Cardiac muscle cell (in vitro differentiated cells and primary cell): ENCODE data around the gene CREBL2. TPM values are rescaled to one million over a fixed set of nuclear protein-coding genes. Genes with fewer than 3 reads are reported as not detected.
"Not testable (repeated sequence)": the region's sequence is repeated elsewhere in the genome, so short reads cannot be mapped to it uniquely, and the experiment has no call there.

Source experiments
- DNase-seq, 2 donors: peaks; one replicate each; pipeline versions ENCODE4 v3.0.0 to v3.0.0-alpha.2; 2010 to 2017; ENCODE audit warnings: low read depth in 1 of 2, low spot score in 1 of 2
- H3K27ac ChIP-seq: fragments of 200-600 bp; sonication (generic); 2 replicates; pipeline ENCODE4 v1.5.1; 2016
- H3K27me3 ChIP-seq: fragments of 200-600 bp; sonication (generic); 2 replicates; pipeline ENCODE4 v1.6.0; 2016; ENCODE audit warnings: control low read depth
- H3K36me3 ChIP-seq: fragments of 200-600 bp; sonication (generic); 2 replicates; pipeline ENCODE4 v1.5.1; 2016; ENCODE audit warnings: control low read depth
- H3K4me1 ChIP-seq: fragments of 200-600 bp; sonication (generic); 2 replicates; pipeline ENCODE4 v1.8.1; 2017; ENCODE audit warnings: low read depth, mild to moderate bottlenecking, mixed run types
- H3K4me3 ChIP-seq: fragments of 200-600 bp; sonication (generic); 2 replicates; pipeline ENCODE4 v1.5.1; 2016; ENCODE audit warnings: mild to moderate bottlenecking
- H3K9me3 ChIP-seq: fragments of 200-600 bp; sonication (generic); 2 replicates; pipeline ENCODE4 v1.5.1; 2017; ENCODE audit warnings: low read depth, mild to moderate bottlenecking, control low read depth
- polyA plus RNA-seq: library from polyadenylated mRNA; unstranded; fragments of >200 nt; fragmentation: Nextera tagmentation; extraction: Ambion mirVana; gene quantifications from 2 replicates; pipeline ENCODE4 v1.2.1, GENCODE V29; 2016
- total RNA-seq: library from RNA; depleted of rRNA; stranded (reverse); fragments of >200 nt; gene quantifications from 2 replicates; pipeline ENCODE4 v1.2.3, GENCODE V29; 2016
- TF ChIP-seq, protein P1 (sequence below): IDR thresholded peaks from 2 replicates; pipeline ENCODE4 v1.5.1; 2012; ENCODE audit warnings: low read depth, mild to moderate bottlenecking, low read length

Gene CREBL2
- total and polyA plus RNA-seq, 2 experiments from 2014 or later: 18.3 to 20.1 TPM

DNA sequence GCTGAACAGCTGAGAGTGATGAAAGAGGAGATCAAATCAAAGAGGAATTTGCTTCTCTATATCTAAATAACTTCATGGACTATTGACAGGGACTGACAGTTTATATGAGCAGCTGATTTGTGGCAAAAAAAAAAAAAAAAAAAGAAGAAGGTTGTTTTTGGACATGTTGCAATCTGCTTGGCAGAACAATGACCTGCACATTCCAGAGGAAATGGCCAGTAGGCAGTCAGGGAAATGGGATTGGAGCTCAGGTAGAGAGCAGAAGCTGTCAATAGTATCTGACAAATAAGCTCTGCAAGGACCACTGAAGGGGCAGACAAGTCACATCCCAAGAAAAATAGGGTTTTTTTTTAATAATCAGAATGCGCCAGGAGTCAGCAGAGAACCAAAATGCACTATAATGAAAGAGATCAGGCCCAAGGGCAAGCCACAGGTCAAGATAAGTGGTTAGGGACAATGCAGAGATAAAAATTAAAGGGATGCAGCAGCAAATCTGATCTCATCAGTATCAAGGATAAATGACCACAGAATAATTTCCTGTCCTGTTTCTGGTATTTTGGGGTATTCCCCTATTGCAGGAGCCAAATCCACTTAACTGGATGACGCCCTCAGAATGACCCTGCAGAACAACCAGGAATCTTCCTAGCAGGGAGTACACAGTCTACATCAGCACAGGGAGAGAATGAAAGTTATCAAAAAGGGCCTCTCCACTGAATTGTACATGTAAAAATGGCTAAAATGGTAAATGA is 26.4 kb upstream of the CREBL2 start:
- H3K27ac ChIP-seq: no peak overlapping the region
- H3K27me3 ChIP-seq: no peaks in the 10 kb centered on the region
- TF ChIP-seq, protein P1, sequence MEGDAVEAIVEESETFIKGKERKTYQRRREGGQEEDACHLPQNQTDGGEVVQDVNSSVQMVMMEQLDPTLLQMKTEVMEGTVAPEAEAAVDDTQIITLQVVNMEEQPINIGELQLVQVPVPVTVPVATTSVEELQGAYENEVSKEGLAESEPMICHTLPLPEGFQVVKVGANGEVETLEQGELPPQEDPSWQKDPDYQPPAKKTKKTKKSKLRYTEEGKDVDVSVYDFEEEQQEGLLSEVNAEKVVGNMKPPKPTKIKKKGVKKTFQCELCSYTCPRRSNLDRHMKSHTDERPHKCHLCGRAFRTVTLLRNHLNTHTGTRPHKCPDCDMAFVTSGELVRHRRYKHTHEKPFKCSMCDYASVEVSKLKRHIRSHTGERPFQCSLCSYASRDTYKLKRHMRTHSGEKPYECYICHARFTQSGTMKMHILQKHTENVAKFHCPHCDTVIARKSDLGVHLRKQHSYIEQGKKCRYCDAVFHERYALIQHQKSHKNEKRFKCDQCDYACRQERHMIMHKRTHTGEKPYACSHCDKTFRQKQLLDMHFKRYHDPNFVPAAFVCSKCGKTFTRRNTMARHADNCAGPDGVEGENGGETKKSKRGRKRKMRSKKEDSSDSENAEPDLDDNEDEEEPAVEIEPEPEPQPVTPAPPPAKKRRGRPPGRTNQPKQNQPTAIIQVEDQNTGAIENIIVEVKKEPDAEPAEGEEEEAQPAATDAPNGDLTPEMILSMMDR: no peak
- no peaks in the 10 kb centered on the region for H3K4me1 ChIP-seq
- no peaks in the 10 kb centered on the region for H3K9me3 ChIP-seq
- H3K4me3 ChIP-seq: no peak overlapping the region
- DNase-seq: peak in 1 of 2 donors; percentile 35
- no peaks in the 10 kb centered on the region for H3K36me3 ChIP-seq

DNA sequence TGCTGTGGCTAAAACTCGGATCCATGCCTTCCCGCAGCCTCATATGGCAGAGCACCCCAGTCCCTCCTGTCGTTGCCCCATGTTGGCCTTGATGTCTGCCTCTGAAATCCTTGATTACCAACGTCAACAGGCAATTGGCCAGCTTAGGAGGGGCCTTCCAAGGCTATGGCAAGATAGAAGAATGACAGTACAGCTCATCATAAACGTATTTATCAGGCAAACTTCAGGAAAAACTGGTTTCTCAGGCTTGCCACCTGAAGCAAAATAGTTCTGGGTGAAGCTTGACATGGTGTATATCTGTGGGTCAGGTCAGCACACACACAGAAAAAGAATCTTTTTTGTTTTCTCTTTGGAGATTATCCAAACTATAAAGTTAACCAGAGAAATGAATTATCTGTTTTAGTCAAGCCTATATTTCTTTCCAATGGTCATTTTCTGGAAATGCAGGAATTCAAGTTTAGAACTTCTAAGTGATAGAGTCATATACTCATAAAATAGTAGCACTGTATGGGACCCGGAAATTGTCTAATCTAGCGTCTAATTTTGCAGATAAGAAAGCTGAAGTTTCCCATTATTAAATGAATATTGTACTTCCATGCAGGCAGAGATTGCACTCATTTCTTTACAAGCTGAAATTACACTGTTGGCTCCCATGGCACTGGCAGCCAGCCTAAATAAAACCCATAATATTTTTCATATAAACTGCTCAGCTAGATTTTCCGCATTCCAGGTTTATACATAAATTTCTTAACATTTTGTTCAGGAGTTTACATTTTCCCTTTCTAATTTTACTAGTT is 24.6 kb upstream of the CREBL2 start:
- no peak for DNase-seq
- H3K4me1 ChIP-seq: no peaks in the 10 kb centered on the region
- no peaks in the 10 kb centered on the region for H3K36me3 ChIP-seq
- TF ChIP-seq, protein P1: no peak
- no peaks in the 10 kb centered on the region for H3K27me3 ChIP-seq
- no peak overlapping the region for H3K27ac ChIP-seq
- no peaks in the 10 kb centered on the region for H3K9me3 ChIP-seq
- no peak overlapping the region for H3K4me3 ChIP-seq

DNA sequence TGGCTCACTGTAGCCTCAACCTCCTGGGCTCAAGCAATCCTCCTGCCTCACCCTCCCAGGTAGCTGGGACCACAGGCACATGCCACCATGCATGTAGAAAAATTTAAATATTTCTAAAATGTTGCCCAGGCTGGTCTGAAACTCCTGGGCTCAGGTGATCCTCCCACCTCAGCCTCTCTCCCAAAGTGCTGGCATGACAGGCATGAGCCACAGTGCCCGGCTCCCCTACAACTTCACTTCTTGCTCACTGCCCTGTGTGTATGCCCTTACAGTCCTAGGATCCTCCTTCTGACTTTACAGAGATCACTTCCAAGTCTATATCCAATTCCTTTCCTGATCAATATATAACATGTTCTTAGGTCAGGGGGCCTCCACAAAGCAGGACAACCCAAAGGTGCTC is 23.8 kb upstream of the CREBL2 start:
- TF ChIP-seq, protein P1: no peak
- no peaks in the 10 kb centered on the region for H3K4me1 ChIP-seq
- H3K27me3 ChIP-seq: no peaks in the 10 kb centered on the region
- H3K27ac ChIP-seq: no peak overlapping the region
- H3K9me3 ChIP-seq: no peaks in the 10 kb centered on the region
- no peaks in the 10 kb centered on the region for H3K36me3 ChIP-seq
- DNase-seq: no peak
- no peak overlapping the region for H3K4me3 ChIP-seq

DNA sequence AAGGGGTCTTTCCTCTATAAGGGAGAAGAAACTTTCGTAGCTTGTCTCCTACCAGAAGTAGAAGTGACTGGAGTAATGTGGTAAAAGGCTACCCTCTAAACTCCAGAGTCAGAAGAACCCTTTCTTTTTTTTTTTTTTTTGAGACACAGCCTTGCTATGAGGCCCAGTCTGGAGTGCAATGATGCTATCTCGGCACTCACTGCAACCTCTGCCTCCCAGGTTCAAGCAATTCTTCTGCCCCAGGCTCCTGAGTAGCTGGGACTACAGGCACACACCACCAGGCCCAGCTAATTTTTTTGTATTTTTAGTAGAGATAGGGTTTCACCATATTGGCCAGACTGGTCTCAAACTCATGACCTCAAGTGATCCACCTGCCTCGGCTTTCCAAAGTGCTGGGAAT is 23.2 kb upstream of the CREBL2 start:
- not testable (repeated sequence) for H3K36me3 ChIP-seq, H3K27ac ChIP-seq, H3K4me3 ChIP-seq, H3K4me1 ChIP-seq, H3K27me3 ChIP-seq, H3K9me3 ChIP-seq, DNase-seq

DNA sequence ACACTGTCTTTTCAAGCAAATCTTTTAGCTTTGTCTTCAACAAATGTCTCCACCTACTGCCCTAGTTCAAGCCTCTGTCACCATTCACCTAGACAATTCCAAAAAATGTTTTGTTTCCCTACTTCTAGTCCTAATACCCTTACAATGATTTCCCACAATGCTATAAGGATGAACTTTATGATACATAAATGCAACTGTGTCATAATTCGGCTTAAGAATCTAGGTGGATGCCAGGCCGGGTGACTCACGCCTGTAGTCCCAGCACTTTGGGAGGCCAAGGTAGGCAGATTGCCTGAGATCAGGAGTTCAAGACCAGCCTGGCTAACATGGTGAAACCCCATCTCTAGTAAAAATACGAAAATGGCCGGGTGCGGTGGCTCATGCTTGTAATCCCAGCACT is 20.7 kb upstream of the CREBL2 start:
- no peaks in the 10 kb centered on the region for H3K9me3 ChIP-seq
- no peaks in the 10 kb centered on the region for H3K4me1 ChIP-seq
- DNase-seq: no peak
- TF ChIP-seq, protein P1: no peak
- no peaks in the 10 kb centered on the region for H3K27me3 ChIP-seq
- no peak overlapping the region for H3K27ac ChIP-seq
- no peak overlapping the region for H3K4me3 ChIP-seq
- no peaks in the 10 kb centered on the region for H3K36me3 ChIP-seq

DNA sequence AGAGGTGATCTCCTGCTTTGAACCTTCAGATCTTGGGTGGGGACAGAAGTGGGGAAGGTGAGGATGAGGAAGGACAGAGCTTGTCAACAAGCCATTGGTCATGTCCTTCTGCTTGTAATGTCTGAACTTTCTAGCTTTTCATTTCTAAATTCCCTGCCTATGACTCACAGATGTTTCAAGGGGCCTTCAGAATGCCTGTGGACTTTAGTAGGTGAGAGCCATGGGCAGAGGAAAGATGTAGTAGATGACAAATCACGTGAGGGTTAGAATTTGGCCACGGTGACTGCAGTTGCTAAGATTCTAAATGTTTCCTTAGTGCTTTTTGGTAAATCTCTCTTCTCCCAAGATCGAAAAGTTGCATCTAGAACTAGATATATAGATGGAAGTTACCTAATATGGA is 18.7 kb upstream of the CREBL2 start:
- Histone ChIP-seq H3K9me3 (no peaks in the 10 kb centered on the region), H3K4me3 (no peak overlapping the region), H3K4me1 (no peaks in the 10 kb centered on the region), H3K36me3 (no peaks in the 10 kb centered on the region), H3K27me3 (no peaks in the 10 kb centered on the region), H3K27ac (no peak overlapping the region)
- TF ChIP-seq, protein P1: no peak
- peak in 1 of 2 donors; percentile 34 for DNase-seq

DNA sequence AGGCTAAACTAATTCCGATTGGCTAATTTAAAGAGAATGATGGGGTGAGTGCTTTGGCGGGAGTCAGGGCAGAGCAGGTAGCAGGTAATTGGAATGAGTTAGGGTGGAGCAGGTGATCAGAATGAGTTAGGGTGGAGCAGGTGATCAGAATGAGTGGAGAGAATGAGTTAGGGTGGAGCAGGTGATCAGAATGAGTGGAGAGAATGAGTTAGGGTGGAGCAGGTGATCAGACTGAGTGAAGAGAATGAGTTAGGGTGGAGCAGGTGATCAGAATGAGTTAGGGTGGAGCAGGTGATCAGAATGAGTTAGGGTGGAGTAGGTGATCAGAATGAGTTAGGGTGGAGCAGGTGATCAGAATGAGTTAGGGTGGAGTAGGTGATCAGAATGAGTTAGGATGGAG is 15.7 kb upstream of the CREBL2 start:
- H3K4me1 ChIP-seq, DNase-seq, H3K9me3 ChIP-seq, H3K27ac ChIP-seq, H3K36me3 ChIP-seq, H3K4me3 ChIP-seq, H3K27me3 ChIP-seq: not testable (repeated sequence)

DNA sequence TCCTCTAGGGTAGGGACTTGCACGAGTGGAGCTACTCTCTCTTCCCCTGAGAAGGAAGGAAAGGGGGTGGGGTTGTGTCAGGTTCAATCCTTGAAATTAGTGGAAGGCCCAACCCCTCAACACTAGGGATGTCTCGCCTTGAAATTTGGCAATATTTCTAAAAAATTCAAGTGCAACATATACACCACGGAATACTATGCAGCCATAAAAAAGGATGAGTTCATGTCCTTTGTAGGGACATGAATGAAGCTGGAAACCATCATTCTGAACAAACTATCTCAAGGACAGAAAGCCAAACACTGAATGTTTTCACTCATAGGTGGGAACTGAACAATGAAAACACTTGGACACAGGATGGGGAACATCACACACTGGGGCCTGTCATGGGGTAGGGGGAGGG is 15.1 kb upstream of the CREBL2 start:
- H3K27me3 ChIP-seq, H3K36me3 ChIP-seq, H3K9me3 ChIP-seq, H3K4me3 ChIP-seq, H3K4me1 ChIP-seq, H3K27ac ChIP-seq, DNase-seq: not testable (repeated sequence)
